Right renal cortex interstitium (tissue), 3 donors: ENCODE results near the gene R3HDML. TPM values are rescaled to one million over a fixed set of nuclear protein-coding genes. Genes with fewer than 3 reads are reported as not detected.
A peak's percentile ranks its signal among the peaks of the same experiment; 100 is the strongest.

ENCODE experiments used
- DNase-seq, 3 donors: peaks; one replicate each; pipeline ENCODE4 v3.0.0-alpha.2; 2013; ENCODE audit warnings: low read depth in 3 of 3, low spot score in 2 of 3
- polyA plus RNA-seq, 3 donors: library from polyadenylated mRNA; unstranded; fragments of 120-200 nt; gene quantifications; one replicate each; pipeline ENCODE4 v1.2.1, GENCODE V29; 2013; ENCODE audit not compliant: insufficient read length in 3 of 3

The R3HDML gene
- polyA plus RNA-seq, 3 donors = 0.10 to 0.14 (median 0.12) TPM

DNA sequence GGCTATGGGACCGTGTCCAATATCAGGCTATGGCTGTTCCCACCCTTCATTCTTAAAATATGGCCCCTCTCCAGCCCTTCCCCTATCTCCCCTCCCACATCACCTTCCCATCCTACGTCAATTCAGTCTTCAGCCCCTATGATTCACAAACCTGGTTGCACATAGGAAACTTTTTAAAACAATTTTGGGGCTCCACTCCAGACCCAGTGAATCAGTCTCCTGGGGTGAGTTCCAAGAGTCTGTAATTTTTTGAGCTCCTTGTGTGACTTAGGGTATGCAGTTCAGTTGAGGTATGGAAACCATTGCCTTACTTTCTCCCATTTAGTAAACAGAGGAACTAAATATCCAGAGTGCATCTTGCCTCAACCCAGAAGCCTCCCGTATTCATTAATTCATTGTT, 24.2 kb downstream of the R3HDML start:
- DNase-seq = no peak

DNA sequence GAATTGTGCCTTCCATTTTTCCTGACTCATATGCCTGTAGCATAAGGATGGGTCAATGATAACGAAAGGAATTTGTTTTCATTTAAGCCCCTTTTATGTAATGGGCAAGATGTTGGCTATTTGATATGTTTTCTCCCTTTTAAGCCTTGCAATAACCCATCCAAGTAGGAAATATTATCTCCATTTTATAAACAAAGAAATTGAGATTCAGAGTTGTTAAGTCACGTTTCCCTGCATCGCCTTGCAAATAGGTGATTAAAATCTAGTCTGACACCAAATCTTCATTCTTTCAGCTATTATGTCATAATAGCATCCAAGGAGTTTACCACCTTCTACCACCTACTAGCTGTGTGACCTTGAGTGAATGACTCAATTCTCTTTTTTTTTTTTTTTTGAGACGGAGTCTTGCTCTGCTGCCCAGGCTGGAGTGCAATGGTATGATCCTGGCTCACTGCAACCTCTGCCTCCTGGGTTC, 25.7 kb downstream of the R3HDML start:
- DNase-seq = no peak

DNA sequence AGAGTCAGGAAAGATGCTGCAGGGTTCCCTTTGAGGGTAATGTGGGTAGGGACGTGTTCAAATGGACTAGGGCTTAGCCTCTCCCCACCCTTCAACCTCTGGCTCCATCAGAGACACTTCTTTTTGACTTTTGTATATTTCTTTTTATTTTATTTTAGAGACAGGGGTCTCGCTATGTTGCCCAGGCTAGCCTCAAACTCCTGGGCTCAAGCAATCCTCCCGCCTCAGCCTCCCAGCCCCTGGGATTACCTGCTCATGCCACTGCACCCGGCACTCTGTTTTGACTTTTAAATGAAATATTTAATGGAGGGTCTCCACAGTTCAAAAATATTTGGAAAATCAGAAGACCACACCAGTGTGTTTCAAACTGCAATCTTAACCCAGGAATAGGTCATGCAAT, 27.2 kb downstream of the R3HDML start:
- DNase-seq = no peak

DNA sequence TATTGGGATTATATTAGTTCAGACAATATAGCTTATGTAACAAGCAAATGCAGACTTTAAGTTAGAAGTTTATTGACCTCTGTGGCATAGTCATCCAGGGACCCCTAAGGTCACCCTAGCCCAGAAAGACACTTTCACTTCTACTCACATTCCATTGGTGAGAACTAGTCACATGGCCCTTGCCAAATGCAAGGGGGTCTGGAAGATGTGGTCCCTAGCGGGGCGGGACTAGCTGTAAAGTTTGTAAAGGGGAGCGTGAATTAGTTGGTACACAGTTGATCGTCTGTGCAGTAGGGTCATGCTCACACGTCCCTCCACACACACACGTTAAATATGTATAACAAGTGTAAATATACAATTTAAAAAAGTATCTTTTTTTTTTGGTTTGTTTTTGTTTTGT, 27.9 kb downstream of the R3HDML start:
- DNase-seq = no peak

DNA sequence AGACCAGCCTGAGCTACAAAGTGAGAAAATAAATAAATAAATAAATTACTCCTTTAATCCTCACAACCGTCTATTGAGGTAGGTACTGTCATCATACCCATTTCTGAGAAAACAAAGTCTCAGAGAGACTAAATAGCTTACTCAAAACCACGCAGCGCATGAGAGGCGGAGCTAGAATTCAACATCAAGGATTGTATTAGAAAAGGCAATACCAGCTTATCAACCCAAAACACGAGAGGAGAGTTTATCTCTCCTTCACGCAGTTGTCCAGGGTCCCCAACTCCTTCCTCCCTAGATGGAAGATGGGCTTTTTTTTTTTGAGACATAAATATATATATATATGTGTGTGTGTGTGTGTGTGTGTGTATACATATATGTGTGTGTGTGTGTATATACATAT, 30.9 kb downstream of the R3HDML start:
- no peak for DNase-seq

DNA sequence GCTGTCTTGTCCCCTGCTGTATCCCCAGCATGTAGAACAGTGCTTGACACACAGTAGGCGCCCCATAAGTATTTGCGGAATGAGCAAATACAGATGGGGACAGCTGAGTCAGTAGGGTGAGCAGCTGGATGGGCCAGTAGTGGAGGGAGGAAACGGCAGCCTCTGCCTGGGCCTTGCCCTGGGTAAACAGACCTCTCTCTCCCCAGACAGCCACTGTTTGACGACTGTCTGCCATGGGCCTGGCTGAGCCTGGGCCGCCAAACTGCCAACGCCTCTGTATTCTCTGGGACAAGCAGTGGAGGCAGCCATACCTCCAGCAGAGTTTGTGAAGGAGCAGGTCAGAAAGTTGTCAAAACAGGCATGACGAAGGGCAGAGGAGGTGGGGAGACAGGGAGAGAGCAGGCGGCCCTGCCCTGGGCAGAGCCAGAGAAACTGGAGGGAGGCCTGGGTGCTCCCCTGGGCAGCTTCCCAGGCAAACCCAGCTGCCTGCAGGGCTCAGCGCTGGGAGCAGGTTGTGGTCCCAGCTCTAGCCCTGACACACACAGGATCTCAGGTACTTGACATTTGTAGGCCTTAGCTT, 33.9 kb downstream of the R3HDML start:
- DNase-seq = no peak

DNA sequence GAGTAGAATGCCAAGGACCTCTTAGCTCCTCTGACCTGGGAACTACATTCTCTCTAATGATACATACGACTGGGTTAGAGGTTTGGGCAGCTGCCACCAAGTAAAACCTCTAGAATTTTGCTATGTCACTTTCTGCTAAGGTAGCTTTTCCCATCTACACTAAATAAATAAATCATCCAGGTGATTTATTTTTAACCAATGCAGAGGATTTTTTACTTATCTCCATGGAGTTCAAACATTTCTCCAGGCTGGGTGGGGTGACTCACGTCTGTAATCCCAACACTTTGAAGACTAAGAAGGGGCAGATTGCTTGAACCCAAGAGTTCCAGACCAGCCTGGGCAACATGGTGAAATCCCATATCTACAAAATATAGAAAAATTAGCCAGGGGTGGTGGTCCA, 45.8 kb downstream of the R3HDML start:
- no peak for DNase-seq

DNA sequence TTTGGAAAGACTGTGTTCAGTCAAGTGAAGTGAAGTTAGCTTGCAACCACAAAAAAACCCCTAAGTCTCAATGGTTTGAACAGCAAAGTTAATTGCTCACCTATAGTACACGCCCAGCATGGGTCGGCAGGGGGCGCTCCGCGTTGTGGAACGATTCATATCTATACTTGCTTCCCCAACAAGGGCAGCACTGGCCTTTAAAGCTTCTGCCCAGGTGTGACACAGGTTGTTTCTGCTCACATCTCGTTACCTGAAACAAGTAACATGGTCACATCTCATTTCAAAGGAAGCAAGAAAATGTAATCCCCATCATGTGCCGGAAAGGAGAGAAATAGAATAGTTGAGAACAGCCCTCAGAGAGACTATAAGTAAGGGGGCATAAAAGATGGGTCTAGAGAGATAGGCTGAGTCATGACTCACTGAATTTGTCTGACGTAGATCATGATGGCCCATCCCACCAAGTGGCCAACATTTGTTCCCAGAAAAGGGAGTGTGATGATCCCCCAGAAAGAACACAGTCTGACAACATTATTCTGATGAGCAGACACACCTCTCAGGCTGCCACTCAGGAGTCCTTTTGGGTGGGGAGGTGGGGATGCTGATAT, 47.7 kb downstream of the R3HDML start:
- DNase-seq = peak in 1 of 3 donors; percentile 45

DNA sequence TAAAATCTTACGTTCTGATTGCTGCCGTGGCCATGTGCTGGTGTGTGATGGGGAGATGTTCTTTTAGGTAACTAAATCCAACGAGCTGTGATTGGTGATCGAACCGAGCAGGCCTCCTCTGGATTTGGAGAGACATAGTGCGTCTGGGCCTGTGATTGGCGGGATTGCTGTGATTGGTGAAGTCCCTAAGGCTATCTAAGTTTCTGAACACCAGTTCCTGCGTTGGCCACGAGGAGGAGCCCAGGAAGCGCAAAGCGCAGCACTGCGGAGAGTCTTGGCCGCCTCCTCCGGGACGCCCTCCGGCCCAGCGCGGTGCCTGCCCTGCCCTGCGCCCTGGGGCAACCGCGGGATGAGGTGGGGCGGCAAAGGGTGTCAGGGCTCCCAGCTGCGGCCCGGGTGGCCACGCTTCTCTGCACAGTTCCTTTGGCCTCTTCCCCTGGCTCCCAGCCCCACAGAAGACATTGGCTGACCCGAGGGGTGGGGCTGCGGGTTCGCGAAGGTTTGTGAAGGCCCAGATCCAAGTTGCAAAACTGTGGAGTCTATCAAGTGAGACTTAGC, 51.7 kb downstream of the R3HDML start:
- peak in 1 of 3 donors; percentile 25 for DNase-seq

DNA sequence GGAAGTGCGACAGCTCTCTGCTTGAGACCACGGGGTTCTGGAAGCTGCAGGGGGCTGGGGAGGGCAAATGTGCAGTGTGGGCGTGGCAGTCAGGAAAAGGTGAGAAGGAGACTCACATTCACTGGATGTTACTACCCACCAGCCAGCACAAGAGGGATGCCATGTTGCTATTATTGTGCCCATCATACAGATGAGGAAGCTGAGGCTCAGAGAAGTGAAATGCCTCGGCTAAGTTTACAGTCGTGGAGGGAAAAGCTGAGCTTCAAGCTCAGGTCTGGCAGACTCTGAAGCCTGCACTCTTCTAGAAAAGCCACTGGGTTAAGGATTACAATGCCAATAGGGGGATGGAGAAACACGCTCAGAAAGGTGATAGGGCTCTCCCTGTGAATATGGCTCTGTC, 53.0 kb downstream of the R3HDML start:
- DNase-seq = no peak

DNA sequence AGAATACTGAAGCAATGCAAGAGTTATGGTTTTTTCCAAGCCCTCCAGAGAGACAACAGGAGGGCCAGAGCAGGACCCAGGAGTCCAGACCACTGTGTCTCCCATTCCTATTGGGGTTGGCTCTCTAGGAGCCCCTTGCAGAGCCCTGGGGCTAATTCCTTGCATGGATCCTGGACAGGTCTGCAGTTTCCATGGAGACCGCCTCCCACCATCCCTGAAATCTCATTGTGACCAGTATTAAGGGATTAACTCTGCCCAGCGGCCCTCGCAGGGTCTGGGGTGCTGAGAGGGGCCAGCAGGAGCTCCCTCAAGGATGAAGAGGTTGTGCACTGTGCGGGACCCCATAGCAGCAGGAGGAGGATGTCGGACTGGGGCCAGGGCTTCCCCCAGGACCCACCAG, 53.4 kb downstream of the R3HDML start:
- no peak for DNase-seq

DNA sequence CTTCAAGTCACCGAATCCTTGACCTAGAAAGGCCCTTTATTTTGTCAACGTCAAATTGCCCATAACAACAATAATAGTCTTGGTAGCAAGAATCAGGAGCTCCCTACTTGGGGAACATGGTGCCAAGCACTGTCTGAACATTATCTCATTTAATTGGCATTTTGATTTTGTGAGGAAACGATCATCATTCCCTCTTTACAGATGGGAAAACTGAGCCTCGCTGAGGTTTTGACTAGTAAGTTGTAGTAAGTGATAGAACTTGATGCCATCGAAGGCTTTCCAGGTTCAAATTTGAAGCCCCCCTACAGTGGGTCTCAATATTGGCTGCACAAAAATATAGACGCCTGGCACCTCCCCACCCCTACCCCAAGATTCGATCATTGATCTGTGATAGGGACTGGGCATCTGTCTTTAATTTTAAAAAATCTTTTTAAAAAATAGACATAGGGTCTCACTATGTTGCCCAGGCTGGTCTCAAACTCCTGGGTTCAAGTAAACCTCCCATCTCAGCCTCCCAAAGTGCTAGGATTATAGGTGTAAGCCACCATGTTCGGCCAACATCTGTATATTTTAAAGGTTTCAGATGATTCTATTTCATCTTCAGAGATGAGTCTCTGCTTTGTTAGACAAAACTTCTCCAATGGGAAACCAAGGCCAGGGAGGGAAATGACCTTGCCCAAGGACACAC, 55.4 kb downstream of the R3HDML start:
- DNase-seq = no peak

DNA sequence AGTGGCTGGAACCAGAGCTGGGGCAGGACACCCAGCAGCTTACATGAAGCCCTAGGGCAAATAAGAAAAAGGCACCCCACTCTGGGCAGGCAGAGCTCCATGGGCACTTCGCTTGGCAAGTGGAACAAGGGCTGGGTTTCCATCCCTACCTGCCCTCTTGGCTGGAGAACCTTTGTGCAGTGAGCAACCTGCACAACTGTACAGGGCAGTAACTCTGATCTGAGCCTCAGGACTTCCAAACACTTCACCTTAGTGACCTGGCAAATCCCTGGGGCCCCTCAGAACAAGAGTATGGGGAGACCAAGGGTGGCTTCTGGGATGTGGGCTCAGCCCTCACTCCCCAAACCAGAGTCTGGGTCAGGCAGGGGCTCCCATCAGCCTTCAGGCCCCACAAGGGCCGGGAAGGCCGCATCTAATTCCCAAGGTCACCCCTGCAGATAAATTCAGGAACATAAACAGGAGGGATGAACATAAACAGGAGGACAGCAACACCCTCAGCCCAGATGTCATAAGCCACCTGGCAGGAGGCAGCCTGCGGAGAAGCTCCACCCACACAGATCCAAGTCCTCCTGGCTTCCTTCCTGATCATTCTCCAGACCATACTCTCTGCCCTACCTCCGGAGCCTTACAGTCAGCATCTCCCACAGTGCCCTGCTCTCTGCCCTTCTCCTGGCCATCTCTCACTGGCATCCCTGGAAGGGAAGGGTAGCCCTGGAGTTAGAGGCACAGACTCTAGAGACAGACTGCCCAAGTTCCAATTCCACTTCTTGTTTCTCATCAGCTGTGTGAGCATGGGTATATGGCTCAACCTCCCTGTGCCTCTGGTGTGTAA, 56.1 kb downstream of the R3HDML start:
- DNase-seq = no peak

DNA sequence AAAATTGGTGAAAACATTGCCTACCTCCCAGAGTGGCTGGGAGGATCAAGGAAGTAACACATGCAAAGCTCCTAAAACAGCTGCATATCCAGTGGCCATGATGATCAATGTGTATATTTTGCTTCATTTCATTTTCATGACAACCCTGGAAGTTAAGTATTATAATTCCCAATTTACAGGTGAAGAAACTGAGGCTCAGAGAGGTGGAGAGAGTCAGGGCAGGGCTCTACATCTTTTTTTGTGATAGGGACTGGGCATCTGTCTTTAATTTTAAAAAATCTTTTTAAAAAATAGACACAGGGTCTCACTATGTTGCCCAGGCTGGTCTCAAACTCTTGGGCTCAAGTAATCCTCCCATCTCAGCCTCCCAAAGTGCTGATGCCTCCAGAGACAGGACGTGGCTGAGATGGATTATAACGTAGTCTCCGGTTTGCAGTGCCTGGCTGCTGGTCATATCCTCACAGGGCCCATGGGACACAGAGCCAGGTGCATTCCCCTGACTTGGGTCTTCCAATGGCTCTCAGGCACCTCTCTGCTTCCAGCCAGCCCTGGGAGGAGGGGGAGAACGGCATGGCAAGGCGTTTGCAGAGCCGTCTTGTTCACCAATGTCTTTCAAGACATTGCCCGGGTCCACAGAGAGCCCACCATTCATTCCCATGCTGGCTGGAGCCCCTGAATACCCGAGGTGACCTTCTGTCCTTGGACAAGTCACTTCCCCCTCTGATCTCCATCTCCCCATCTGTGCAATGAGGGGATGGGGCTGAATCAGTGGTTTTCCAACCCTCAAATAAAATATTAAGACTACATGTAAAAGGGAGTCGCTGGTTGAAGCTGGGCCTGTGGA, 57.0 kb downstream of the R3HDML start:
- DNase-seq = no peak

DNA sequence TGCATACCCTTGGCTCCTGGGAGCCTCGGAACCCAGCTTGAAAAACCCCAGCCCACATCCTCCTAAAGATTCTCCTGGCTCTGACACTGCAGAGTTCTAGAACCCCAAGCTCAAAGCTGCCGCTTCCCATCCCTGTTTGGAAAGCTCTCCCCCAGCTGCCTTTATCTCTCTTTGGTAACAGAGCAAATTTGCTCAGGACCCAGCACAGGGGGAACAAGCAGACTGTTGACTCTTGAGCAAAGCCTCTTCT, 57.5 kb downstream of the R3HDML start:
- no peak for DNase-seq

DNA sequence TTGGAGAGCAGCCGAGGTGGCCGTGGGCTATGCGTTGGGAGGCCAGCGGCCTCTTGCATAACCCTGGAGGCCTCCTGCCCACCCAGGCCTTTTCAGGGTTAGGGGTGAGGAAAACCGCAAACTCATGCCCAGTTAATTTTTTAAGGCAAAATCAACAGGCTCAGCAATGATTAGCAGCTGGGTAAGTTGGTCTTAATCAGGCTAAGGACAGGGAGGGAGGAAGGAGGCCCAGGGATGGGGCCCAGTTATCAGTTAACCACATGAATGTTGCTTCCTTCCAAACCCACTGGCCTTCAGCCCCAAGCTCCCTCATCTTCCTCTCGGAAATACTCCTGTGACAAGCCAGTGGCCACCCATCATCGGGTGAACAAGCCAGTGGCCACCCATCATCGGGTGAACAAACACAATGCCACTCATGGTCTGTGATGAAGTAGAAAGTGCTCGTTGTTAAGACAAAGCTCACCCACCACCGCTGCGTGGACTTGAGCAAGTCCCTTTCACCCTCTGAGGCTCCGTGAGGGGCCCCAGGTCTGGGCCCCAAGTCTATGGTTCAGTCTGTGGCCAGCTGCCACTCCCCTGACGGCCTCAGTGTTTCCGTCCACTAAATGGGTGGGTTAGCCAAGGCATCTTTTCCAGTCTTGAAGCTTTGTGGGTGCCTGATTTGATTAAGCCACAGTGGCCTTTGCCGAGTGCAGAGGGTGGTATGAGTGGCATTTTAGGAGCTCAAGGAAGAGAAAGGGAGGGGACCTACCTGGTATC, 58.0 kb downstream of the R3HDML start:
- no peak for DNase-seq

DNA sequence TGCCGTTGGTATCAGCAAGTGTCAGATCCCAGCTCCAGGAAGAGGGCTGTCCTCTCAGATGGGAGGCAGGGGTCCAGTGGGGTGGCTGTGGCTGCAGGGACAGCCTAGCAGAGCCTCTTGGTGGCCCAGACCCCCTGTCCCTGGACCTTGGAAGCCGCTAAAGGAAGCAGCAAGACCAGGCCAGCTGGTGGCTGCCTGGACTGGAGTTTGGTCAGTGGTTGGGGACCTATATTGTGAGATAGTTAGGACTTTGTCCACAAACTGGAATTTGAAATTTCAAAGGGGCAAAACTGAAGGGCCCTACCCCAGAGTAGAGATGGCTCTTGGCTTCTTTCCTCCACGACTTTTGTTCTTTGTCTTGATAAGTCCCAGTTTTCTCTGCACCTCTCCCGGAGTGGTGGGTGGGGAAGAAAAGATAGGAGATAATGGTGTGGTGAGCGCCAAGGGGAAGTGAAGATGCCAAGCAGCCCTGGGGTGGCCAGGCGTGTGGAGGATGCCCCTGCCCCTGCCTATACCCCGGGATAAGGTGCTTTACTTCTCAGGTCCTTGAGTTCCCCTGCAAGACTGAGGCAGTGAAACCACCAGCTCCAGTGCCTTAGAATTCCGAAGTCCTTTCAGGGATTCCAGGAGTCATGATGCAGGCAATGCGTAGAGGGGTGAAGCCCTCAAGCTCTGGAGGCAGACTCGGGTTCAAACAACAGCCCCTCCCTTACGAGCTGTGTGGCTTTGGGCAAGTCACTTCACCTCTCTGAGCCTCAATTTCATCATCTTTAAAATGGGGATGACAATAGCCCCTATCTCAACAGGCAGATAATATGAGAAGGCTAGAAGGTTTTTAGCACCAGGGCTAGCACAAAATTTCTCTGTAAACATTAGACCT, 58.9 kb downstream of the R3HDML start:
- DNase-seq = no peak

DNA sequence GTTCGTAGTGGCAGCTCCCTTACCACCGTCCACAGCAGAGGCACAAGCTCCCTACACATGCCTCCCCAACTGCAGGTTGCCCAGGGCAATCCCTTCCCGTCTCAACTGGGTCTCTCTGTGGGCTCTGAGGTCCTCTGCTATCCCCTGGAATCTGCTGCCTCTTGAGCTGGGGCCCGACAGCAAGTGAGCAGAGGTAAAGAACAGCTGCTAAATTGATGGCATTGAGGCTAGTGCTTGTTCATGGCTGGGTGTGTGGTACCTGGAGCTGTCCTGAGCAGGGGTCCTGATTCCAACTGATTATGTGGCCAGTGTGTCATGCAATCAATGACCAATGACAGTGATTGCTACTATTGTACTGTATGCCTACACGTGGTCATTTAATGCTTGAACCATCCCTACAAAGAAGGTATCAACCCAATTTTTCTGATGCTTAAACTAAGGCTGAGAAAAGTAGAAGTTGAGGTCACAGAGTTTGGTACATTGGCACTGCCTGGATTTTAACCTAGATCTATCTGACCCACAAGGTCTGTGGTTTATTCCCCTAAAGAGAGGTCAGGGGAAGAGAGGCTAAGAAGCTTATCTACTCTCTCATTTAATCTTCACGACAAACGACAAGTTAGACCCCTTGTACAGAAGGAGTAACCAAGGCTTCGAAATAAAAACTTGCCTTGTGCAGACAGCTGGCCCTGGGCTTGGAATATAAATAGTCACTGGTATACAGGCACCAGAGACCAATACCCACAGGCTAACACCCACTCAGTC, 59.7 kb downstream of the R3HDML start:
- no peak for DNase-seq
